ENCODE data around the gene GJA1.
"Not testable (repeated sequence)": the region's sequence is repeated elsewhere in the genome, so short reads cannot be mapped to it uniquely, and the experiment has no call there.

The GJA1 gene

DNA sequence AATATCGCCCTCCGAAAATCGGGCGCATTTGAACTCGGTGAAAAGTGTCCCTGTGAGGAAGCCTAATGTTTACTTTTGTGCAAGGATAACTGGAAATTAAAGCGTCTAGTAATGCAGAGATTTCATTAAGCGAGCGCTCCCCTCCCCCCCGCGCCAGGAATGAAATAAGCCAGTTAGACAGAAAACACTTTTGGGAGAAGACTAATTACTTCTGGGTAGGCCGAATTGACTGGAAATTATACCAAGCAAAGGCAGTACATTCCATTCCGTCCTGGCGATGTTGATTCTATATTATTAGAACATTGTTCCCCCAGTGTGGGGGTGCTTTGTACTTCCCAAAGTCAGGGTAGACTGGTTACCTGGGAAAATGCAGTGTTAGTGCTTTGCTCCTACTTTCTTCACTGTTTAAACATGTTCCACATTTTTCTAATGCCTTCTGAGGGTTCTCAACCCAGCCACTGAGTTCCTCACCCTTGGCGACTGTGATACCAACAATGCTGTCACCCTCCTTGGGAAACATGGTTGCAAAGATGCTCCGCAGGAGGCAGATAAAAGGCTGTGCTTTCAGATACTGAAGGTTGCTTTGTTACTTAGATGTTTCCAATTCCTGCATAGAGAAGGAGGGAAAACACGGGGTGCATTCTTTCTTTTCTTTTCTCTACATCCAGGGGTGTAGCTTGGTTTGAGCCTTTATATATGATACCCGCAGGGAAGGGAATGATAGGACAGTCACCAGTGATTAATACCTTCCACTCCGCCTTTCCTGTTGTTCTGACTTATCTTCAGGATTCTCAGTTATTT is 2.6 kb downstream of the GJA1 start:
- DNase-seq = no peak

DNA sequence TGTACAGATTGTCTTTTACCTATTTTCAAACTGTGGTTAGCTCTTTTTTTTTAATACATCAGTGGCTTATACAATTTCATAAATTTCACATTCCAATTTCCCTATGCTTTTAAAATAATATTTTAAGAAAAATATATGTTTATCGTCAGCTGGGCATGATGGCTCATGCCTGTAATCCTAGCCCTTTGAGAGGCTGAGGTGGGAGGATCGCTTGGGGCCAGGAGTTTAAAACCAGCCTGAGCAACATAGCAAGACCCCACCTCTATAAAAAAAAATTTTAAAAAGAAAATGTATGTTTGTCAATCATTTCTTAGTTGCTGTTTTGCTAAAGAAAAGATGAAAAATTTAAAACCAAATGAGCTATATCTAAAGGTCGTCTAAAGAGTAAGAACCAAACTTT is 3.4 kb downstream of the GJA1 start:
- DNase-seq = no peak

DNA sequence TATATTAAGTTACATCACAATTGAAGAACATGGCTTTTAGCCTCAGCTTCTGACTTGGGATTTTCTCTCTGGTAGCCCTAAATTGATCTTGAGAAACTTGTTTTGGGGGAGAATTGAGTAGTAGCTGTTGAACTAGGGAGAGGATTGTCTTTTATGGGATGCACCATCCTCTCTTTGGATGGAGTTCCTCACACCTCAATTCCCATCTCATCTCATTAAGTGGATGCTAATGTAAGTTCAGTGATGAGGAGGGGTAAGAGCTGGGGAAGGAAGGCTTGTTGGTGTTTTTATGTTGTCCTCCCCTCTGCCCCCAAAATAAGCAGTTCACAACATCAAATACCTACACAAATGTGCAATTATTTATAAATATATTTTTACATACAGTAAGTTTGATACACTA is 4.0 kb downstream of the GJA1 start:
- no peak for DNase-seq

DNA sequence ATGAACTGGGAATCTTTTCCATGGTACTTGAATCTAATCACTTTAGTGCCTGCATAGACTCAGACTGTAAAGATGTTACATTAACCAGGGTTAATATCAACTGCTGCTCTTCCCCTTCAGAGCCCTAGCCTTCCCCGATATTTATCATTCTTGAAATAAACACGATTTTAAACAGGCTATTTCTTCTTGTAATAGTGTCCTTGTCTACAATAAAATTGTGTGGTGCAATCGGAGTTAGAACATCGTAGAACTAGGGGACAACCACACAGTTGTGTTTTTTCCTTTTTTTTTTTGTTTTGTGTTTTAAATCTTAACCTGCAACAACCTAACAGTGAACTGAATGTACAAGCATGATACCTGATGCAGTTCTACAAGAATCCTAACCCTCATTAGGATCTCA is 4.5 kb downstream of the GJA1 start:
- no peak for DNase-seq

DNA sequence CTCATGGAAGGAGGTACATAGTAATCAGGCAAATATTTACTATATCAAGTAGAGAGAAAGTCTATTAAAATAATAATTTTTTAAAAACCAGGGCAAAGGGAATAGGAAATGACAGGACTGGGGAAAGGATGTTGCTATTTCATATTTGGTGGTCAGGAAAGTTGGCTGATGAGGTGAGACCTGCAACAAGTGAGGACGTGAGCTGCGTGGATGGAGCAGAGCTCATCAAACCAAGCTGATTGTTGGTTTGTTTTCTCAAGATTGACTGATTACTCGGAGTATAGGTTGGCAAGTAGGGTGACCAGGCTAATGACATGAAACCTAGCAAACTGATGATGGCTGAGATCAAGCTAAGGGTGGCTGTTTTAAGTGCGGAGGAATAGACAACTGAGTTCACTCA is 6.0 kb downstream of the GJA1 start:
- DNase-seq = no peak

DNA sequence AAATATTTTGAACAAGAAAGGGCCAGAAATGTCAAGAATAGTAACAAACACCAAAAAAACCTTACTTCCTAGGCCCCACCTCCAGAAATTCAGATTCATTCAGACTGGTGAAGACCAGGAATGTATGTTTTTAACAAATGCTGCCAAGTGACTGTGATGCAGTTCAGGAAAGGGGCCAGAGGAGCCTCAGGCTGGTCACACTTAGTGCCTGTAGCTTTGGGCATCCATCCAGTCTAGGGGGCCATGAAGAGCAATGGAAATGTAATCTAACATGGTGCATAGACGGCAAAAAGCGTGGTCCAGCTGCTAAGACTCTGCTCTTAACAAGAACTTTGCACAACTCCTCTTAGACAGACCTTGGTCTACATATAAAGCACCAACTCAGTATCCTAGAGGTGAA is 7.1 kb downstream of the GJA1 start:
- DNase-seq = no peak

DNA sequence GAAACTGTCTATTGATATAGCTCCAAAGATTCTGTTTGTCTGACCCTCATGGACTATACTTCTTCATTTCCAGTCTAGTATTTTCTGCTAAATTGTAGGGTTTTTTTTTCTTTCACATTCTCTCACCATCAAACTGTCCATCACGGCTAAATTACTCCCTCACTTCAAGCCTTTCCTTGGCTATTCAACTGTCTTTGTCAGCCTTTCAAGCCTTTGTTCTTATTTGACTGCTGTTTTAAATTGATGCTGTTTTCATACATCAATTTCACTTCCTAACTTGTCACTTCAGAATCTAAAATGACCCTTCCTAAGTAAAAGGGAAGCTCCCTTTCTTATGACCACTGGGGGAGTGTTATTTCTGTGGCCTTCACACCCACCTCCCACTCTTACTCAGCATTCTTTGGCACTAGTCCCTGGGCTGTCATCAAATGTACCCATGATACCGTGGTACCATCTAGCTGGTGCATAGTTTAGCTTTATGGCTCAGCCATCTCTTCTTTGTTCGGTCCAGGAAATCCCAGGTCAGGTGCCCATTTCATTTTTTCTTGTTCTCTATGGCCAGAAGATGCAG is 8.6 kb downstream of the GJA1 start:
- DNase-seq = no peak

DNA sequence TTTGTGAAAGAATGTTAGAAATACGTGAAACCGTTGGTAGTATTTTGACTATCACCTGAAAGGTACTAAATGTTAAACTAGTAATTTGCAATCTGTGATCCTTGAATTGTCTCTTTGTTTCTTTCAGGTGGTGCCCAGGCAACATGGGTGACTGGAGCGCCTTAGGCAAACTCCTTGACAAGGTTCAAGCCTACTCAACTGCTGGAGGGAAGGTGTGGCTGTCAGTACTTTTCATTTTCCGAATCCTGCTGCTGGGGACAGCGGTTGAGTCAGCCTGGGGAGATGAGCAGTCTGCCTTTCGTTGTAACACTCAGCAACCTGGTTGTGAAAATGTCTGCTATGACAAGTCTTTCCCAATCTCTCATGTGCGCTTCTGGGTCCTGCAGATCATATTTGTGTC is 11.3 kb downstream of the GJA1 start:
- DNase-seq = not testable (repeated sequence)

DNA sequence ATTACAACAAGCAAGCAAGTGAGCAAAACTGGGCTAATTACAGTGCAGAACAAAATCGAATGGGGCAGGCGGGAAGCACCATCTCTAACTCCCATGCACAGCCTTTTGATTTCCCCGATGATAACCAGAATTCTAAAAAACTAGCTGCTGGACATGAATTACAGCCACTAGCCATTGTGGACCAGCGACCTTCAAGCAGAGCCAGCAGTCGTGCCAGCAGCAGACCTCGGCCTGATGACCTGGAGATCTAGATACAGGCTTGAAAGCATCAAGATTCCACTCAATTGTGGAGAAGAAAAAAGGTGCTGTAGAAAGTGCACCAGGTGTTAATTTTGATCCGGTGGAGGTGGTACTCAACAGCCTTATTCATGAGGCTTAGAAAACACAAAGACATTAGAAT is 12.3 kb downstream of the GJA1 start:
- DNase-seq = not testable (repeated sequence)

DNA sequence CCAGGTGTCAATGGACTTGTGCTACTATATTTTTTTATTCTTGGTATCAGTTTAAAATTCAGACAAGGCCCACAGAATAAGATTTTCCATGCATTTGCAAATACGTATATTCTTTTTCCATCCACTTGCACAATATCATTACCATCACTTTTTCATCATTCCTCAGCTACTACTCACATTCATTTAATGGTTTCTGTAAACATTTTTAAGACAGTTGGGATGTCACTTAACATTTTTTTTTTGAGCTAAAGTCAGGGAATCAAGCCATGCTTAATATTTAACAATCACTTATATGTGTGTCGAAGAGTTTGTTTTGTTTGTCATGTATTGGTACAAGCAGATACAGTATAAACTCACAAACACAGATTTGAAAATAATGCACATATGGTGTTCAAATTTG is 13.1 kb downstream of the GJA1 start:
- not testable (repeated sequence) for DNase-seq

DNA sequence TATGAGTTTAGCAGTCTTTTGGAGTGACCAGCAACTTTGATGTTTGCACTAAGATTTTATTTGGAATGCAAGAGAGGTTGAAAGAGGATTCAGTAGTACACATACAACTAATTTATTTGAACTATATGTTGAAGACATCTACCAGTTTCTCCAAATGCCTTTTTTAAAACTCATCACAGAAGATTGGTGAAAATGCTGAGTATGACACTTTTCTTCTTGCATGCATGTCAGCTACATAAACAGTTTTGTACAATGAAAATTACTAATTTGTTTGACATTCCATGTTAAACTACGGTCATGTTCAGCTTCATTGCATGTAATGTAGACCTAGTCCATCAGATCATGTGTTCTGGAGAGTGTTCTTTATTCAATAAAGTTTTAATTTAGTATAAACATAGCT is 13.9 kb downstream of the GJA1 start:
- no peak for DNase-seq

DNA sequence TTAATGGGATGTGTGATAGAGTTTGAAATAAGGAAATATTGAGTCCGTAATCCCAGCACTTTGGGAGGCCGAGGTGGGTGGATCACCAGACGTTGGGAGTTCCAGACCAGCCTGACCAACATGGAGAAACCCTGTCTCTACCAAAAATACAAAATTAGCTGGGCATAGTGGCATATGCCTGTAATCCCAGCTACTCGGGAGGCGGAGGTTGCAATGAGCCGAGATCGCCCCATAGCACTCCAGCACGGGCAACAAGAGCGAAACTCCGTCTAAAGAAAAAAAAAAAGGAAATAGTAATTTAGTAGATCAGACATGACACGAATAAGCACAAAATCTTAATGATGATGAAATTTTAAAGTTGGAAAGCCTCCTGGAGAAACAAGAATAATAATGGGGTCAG is 14.8 kb downstream of the GJA1 start:
- DNase-seq = no peak

DNA sequence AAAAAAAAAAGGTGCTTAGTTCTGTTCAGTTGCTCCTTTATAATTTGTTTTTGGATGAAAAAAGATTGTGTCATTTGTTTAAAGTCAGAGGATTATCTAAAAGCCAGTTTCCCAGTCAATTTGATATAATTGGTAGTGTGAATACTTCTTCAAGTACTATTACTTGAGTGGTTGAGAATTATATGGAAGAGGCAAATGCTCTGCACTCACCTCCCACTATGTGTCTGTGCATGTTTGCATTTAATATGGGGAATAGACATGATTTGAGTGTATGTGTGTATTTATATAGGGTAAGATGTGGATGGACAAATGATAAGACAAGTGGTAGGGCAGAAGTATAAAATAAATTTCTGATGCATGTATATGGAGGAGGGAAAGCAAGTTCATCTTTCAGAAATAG is 15.8 kb downstream of the GJA1 start:
- no peak for DNase-seq

DNA sequence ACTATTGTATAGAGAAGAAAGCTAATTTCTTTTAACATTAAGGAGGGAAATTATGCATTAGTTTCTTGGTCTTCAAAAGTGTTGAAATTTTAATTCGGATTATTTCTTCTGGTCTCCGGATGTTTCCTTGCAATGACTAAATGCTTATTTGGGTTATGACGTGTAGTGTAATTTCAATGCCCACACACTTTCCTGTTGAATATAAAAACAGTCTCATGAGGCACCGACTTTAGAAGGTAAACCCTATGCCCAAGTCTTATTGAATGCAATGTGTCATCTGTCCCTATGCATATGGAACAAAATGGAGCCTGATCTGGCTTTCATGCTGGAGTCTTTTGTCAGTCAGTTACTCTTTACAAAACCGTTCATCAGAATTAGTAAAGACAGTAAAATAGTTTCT is 17.7 kb downstream of the GJA1 start:
- no peak for DNase-seq

DNA sequence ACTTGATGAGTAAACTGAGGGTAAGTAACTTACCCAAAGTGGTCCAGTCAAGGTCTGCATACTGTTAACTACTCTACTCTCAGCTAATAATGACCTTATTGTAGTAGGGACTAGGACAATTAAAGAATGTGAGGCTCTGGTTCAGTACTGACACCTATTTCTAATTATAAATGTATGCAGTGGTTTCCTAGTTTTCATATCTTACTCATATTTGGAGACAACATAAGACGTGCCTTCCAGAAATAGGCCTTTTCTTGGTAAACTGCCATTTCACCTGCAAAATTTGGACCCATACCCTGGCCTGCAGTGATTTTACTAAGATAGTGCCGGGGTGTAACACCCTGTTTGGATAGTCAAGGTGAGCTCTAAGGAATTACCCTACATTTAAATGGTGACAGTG is 24.7 kb downstream of the GJA1 start:
- DNase-seq = no peak

DNA sequence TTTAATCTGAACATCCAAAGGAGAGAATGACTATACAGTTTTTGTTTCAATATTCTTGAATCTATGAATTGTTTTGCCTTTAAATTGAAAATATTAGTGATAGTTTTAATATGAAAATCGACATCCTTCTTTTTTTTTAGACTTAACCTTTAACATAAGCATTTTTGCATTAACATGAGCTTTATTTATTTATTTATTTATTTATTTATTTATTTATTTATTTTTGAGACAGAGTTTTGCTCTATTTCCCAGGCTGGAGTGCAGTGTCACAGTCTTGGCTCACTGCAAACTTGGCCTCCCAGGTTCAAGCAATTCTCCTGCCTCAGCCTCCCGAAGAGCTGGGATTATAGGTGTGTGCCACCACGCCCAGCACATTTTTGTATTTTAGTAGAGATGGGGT is 27.6 kb downstream of the GJA1 start:
- no peak for DNase-seq

DNA sequence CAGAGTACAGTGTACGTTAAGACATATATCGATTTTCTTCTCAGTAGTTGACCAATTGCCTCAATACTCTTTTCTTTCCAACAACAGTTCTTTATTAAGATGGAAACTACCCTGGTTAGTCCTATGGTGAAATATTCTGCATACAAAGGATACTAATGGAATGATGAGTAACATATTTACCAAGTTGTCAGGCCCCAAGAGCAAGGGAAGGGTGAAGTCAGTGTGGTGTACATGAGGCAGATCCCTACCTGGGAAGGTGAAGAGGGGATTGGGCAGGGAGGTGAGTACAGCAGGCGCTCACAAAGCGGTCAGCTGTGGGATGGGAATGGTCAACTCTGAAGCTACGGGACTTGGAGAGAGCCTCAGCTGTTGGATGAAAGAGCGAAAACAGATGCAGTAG is 29.7 kb downstream of the GJA1 start:
- DNase-seq = no peak

DNA sequence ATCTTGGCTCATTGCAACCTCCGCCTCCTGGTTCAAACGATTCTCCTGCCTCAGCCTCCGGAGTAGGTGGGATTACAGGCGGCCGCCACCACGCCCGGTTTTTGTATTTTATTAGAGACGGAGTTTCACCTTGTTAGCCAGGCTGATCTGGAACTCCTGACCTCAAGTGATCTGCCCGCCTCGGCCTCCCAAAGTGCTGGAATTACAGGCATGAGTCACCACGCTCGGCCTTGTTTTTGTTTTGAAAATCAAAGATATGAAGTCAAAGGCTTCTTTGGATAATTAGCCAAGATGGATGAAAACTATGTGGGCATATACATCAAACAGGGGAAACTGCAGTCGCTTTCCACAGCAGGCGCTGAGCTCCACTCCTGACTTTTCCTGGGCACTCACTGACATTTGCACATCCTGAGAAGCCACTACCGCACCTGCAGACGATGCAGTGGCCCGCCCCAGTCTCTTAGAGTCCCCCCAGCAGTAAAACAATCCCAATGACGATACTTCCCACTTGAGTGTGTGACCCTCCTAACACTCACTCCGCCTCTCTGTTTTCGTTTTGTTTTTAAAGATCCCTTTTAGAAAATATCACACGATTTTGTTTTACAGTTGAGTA is 44.1 kb downstream of the GJA1 start:
- DNase-seq = no peak

DNA sequence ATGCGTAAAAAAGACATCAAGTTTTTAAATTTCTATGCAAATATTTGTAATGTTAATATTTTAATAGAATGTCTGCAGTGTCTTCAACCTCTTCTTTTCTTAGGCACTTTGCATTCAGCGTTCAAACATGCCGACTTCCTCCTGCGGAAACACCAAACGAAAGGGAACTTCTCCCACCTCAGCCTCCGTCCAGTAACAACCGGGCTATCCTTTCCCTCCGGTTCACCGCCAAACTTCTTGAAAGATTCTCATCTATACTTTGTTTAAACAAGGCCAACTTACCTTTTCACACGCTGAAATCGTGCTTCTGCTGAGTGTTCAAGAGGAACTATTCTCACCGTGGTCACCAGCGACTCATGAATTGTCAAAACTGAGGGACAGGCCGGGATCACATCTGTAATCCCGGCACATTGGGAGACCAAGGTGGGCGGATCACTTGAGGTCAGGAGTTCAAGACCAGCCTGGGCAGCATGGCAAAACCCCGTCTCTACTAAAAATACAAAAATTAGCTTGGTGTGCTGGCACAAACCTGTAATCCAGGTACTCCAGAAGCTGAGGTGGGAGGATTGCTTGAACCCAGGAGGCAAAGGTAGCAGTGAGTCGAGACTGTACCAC is 44.8 kb downstream of the GJA1 start:
- no peak for DNase-seq

DNA sequence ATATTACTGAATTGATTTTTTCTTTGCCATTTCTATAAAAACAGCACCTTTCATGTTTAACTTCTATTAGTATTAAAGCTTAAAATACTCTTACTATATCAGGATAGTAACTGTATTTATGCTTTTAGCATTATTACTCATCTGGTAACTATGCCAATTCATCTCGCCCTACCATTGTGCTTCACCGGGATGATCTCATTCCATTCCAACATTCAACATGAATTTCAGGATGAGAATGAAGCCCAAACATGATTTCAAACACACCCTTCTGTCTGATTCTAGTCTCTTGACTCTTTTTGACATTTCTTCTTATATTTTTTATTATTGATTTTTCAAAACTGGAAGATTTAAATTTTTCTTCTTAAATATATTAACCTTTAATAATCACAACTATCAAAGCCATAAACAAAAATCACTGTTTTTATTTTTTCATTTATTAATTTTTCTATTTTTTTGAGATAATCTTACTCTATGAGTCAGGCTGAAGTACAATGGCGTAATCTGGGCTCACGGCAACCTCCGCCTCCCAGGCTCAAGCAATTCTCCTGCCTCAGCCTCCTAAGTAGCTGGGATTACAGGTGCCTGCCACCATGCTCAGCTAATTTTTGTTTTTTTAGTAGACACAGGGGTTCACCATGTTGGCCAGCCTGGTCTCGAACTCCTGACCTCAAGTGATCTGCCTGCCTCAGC is 46.7 kb downstream of the GJA1 start:
- no peak for DNase-seq

DNA sequence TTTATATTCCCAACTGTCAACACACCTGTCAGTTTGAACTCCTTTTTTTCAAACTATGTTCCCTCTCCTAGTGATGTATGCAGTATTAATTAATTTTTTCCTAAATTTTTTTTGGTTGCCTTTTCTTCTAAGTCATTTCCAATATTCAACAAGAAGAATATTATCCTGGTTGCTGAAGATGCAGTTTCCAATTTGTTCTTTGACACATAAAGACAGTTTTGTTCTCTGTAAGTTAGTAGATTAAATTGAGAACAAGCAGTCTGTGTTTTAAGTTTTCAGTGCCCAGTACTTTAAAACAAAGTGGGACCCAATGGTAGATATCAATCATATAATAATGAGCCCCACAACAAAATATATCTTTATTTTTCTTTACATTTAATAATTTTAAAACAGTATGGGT is 47.3 kb downstream of the GJA1 start:
- no peak for DNase-seq

DNA sequence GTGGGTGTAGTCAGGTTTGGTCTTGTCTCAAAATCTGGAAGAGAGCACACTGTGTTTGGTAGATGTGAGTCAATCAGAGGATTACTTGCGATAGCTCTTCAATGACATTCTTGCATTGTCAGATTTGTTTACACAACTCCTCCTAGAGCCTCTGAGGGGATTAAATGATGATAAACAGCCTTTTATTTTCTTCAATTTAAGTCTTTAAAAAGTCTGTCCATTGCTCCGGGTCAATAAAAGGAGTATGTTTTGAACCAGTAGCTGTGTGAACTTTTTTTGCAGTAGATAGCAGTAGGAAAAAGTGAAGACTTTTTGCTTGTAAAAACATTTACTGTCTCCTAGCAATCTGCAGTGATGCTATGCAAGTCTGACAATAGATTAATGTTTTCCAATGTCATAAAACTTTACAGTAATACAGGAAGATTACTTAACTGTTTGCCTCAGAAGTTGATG is 49.9 kb downstream of the GJA1 start:
- DNase-seq = no peak

DNA sequence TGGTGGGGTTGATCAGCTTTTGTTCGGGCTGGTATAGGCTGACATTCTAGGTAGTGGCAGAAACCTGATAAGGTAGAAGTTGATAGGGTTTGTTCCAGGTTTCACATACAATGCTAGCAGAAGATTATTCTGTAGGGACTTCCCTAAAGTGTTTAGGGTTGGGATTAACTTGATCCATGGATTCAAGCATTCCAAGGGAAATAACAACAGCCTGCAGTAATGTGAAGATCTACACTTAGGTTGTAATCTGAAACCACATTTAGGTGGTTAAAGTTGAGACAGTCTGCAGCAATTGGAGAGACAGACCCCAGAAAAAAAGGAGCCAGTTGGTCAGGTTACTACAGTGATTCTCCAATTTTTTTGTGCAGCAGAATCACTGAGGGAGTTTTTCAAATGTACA is 56.1 kb downstream of the GJA1 start:
- no peak for DNase-seq

DNA sequence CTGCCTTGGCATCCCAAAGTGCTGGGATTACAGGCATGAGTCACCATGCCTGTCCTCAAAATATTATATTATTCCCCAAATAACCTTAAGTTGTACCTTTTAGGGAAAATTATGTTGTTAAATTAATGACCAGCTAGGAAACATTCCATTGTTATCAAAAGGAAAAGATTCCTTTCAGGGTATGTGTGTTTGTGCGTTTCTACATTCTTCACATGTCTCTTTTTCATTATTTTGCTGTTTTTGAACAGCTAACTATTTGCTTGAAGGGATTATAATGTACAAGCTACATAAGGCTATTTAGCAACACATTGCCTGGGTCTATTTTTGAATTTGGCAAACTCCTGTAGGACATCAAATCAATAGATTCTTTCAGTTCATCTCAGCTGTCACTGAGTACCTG is 57.1 kb downstream of the GJA1 start:
- no peak for DNase-seq
